ENCODE data around the gene PIK3CB.
"Not testable (repeated sequence)": the region's sequence is repeated elsewhere in the genome, so short reads cannot be mapped to it uniquely, and the experiment has no call there.

PIK3CB gene

DNA sequence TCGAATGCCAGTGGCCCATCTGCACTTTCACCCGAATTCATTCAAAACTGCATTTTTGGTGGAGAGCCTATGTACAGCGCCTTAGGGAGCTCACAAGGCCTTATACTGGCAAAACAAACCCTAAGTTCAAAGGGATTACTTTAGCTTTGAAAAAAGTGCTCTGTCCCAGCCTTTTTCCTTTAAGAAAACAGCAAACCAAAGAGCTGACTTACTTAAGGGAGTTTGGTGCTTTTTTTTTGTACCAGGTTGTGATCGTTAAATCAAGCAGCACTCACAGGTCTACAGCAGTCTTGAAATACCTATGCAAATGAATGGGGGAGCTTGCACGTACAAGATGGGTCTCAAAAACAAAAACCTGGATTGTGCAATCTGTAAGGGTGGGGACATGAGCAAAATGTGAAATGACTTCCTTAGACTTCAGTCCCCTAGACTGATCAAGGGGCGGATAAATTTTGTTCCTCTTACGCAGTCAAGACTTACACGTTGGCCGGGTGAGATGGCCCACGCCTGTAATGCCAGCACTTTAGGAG is 11.6 kb upstream of the PIK3CB start:
- DNase-seq, result no peak

DNA sequence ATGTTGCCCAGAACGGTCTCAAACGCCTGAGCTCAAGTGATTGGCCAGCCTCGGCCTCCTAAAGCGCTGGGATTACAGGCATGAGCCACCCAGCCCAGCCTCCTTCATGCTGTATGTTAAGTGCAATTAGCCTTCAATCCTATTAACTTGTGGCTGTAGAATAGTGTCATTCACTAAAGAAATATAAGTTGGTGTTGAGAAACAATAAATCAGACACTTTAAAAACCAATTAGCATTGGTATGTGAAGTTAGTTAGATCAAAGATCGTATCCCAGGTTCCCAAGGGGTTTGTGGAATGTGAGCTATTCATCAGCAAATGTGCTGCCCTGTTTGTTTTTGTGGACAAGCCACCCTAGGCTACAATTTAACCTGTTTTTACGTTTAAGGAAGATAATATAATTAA is 11.0 kb upstream of the PIK3CB start:
- DNase-seq, result no peak

GRCh38 chr3:138845181-138845601 is 10.5 kb upstream of the PIK3CB start:
- no peak for DNase-seq

DNA sequence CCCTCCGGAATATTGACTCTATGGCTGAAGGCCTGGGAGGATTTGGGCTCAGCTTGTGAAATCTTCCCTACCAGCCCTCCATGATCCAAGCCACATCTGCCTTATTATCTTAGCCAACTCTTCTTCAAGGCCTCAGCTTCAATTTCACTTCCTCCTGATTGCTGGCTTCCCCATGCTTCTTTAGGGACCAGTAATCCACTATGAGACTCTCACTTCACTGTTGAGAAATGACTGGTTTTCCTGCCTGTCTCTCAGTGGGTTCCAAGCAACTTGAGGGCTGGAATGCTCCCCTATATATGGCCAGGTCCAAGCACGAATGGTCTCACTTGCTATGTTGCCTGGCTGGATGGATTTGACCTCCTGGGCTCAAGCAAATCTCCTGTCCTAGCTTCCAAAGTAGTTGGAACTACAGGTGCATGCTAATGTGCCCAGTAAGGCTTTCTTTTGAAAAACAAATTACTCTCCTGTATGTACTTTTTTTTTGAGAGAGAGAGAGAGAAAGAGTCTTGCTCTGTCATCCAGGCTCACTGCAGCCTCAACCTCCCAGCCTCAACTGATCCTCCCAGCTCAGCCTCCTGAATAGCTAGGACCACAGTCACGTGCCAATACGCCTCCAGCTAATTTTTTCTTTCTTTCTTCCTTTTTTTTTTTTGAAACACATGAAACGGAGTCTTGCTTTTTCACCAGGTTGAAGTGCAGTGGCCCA is 7.9 kb upstream of the PIK3CB start:
- DNase-seq, result no peak

GRCh38 chr3:138838385-138838784 is 3.7 kb upstream of the PIK3CB start:
- DNase-seq, result not testable (repeated sequence)

GRCh38 chr3:138835846-138836245 is 1.1 kb upstream of the PIK3CB start:
- DNase-seq, result not testable (repeated sequence)

- no peak for DNase-seq
These were observed 649 bp upstream of the PIK3CB start for GRCh38 chr3:138835397-138835757.

DNA sequence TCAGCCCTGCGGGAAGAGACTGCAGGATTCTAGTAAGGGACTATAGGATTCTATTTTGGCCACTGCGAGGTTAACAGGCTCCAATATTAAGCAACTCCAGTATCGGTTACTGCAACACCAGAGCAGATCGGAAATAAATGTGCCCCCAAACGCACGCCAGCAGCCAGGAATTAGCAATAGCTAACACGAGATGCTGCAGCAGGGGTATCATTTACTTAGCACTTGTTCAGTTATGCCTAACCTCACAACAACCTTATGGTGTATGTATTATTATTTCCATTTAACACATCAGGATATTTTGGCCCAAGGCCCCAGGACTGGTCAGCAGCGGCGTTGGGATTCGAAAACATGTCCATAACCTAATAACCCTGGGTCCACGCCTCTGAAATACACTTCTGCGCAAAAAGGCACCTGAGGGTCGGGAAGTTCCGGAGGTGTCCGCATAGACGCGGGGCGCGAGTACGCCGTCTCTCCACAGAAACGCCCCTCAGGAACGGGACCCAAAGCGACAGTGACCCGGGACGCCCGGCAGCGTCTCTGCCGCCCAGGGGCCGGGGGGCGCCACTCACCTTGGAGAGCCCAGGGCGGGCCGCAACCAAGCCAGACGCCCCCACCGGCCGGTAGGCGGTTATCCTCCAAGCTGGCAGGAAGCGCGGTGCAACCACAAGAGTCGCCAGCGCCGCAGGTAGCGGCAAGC is 681 bp downstream of the PIK3CB start:
- DNase-seq, result no peak

DNA sequence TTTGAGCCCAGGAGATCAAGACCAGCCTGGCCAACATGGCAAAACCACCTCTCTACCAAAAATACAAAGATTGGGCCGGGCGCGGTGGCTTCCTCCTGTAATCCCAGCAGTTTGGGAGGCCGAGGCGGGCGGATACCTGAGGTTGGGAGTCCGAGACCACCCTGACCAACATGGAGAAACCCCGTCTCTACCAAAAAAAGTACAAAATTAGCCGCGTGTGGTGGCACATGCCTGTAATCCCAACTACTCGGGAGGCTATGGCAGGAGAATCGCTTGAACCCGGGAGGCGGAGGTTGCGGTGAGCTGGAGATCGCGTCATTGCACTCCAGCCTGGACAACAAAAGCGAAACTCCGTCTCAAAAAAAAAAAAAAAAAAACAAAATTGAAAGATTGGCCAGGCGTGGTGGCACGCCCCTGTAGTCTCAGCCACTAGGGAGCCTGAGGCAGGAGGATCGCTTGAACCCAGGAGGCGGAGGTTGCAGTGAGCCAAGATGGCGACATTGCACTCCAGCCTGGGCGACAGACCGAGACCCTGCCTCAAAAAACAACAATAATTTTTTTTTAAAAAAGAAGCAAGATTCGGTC is 2.2 kb downstream of the PIK3CB start:
- not testable (repeated sequence) for DNase-seq

GRCh38 chr3:138829886-138830510 is 4.7 kb downstream of the PIK3CB start:
- no peak for DNase-seq

DNA sequence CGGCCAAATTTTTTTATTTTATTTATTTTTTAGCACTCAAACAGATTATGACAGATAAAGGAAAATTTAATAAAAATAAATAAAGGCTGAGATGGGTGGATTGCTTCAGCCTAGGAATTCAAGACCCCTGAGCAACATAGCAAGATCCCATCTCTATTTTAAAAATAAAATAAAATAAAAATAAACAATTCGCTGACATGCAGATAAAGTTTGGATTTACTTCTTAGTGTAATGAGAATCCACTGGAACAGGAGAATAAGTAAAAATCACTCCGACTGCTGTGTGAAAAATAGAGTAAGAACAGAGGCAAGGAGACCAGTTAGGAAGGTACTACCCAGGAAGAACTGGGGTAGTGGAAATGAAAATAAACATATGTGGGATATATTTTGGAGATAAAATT is 5.6 kb downstream of the PIK3CB start:
- DNase-seq, result no peak

DNA sequence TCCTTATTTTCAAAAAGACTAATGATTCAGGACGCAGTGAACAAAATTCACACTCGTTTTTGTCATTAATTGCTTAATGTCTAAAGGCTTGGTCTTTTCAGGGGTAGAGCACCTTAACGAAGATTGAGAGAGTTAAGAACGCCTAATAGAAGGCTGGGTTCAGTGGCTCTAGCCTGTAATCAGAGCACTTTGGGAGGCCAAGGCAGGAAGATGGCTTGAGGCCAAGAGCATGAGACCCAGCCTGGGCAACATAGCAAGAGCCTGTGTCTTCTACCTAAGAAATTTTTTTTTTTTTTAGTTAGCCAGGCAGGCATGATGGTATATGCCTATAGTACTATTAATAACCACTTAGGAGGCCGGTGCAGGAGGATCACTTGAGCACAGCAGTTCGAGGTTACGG is 7.5 kb downstream of the PIK3CB start:
- no peak for DNase-seq

DNA sequence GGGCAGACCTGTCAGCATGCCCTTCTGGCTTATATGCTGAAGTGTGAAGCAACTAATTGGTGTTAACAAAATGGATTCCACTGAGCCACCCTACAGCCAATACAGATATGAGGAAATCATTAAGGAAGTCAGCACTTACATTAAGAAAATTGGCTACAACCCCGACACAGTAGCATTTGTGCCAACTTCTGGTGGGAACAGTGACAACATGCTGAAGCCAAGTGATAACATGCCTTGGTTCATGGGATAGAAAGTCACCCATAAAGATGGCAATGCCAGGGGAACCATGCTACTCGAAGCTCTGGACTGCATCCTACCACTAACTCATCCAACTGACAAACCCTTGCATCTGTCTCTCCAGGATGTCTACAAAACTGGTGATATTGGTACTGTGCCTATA is 9.4 kb downstream of the PIK3CB start:
- no peak for DNase-seq

DNA sequence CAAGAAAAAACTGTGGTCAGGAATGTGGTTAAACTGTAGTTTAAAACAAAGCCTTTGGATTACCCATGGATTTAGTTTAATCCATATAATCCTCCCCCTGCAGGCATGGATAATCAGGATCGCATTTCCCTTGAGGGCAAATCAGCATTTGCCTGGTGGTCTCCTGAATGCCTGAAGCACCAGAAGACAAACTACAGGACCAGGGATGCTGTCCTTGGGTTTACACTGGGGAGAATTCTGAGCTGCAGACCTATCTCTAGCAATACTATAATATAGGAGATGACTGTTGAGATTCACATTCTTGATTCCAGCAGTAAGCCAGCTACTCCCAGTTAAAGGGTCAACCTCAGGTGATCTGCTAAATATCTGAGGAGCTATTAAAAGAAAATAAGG is 10.6 kb downstream of the PIK3CB start:
- no peak for DNase-seq

DNA sequence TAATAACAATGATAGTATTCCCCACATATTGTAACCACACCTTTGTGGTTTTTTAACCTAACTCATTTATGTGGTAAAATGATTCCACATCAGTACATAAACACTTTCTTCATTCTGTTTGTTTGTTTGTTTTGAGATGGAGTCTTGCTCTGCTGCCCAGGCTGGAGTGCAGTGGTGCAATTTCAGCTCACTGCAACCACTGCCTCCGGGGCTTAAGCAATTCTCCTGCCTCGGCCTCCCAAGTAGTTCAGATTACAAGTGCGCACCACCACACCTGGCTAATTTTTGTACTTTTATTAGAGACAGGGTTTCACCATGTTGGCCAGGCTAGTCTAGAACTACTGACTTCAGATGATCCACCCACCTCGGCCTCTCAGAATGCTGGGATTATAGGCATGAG is 14.3 kb downstream of the PIK3CB start:
- DNase-seq, result not testable (repeated sequence)

DNA sequence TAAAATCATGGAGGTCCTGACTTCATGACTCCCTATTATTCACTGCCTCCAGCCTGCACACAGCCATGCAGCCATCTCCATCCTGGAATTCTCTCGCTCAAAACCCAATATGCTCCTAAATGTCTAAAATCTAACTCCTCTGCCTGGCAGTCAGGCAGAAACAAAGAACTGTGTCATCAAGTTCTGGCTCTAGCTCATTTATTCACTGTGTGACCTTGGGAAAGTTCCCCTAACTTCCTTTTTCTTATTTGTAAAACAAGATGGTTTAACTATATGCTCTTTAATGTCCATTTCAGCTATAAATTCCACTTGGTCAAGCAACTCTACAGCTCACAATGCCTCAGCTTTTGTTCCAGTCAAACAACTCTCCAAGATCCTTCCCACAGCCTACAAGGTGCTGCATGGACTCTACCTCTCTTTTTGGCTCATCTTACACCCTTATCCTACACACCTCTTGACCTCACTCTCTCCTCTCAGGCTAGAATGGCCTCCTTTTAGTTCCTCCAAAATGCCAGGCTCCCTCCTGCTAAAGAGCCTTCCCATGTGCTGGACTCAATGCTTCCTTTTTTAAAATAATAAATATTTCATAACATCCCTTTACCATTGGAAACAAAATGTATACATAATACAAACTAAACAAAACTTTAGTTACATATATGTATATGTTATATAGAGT is 16.4 kb downstream of the PIK3CB start:
- DNase-seq, result no peak

- no peak for DNase-seq
These were observed 17.0 kb downstream of the PIK3CB start for GRCh38 chr3:138817695-138818094.

- DNase-seq, result no peak
These were observed 21.9 kb downstream of the PIK3CB start for GRCh38 chr3:138812806-138813205.

GRCh38 chr3:138809500-138810256 is 25.1 kb downstream of the PIK3CB start:
- no peak for DNase-seq

DNA sequence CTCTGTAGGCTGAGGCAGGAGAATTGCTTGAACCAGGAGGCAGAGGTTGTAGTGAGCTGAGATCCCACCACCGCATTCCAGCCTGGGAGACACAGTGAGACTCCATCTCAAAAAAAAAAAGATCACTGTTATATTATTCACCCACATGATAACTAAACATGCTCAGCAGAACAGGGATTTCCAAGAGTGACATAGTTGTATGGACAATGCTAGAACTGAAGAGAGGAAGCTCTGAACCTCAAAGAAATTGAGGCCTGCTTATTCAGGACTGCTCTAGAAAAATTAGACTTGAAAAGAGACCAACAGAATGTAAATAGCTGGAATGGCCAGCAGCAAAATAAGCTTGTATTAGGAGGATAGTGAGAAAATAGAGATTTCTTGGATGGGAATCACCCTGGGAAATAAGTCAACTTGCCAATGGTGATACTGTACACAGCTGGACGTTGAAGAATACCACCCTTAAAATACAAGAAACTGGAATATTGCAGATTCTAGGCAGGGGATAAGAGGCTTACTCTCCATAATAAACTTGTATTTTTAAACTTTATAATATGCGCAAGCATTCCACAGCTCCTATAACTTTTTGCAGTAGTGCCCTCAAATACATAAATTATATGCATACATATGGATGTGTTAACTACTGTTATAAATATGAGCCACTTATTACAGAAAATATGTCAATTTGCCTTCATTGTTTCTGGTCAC is 28.2 kb downstream of the PIK3CB start:
- DNase-seq, result no peak

GRCh38 chr3:138803006-138803653 is 31.6 kb downstream of the PIK3CB start:
- DNase-seq, result no peak
